Thyroid gland (tissue), 4 donors: ENCODE data around the gene SYTL3. TPM values are rescaled to one million over a fixed set of nuclear protein-coding genes. Genes with fewer than 3 reads are reported as not detected.
A peak's percentile ranks its signal among the peaks of the same experiment; 100 is the strongest.

Source experiments
- DNase-seq, 2 donors: peaks; one replicate each; pipeline ENCODE4 v3.0.0-alpha.2; 2019
- H3K27ac ChIP-seq, 3 donors: fragments of 200-600 bp; sonication (generic); 1 replicate in 2 of 3; 2 replicates in 1 of 3; pipeline ENCODE4 v1.5.1; 2016 to 2019; ENCODE audit warnings: mild to moderate bottlenecking in 1 of 3, moderate library complexity in 1 of 3
- H3K27me3 ChIP-seq: fragments of 200-600 bp; sonication (generic); one replicate; pipeline ENCODE4 v1.5.1; 2019
- H3K36me3 ChIP-seq, 2 donors: fragments of 200-600 bp; sonication (generic); one replicate each; pipeline ENCODE4 v1.5.1; 2016 to 2019
- H3K4me1 ChIP-seq, 2 donors: fragments of 200-600 bp; sonication (generic); one replicate each; pipeline ENCODE4 v1.5.1; 2017 to 2019
- H3K4me3 ChIP-seq, 3 donors: fragments of 200-600 bp; sonication (generic); replicated peaks in 1 of 3; 1 replicate in 2 of 3; 2 replicates in 1 of 3; pipeline ENCODE4 v1.5.1; 2016; ENCODE audit warnings: mild to moderate bottlenecking in 1 of 3
- H3K9me3 ChIP-seq: fragments of 200-600 bp; sonication (generic); one replicate; pipeline ENCODE4 v1.5.1; 2017
- POLR2A ChIP-seq, 2 donors: fragments of 450-650 bp; IDR thresholded peaks; one replicate each; pipeline ENCODE4 v1.6.1; 2017; ENCODE audit warnings: antibody characterized with exemption in 2 of 2, mild to moderate bottlenecking in 2 of 2, moderate library complexity in 1 of 2
- WGBS, 2 donors: methylation state at CpG; one replicate each; pipeline ENCODE4 v1.1.5; 2017; 5-methylcytosine and 5-hydroxymethylcytosine counted together
- intact Hi-C: fragments of 100-400 bp; cut with DNase I; formaldehyde crosslinking; loops from one replicate; pipeline ENCODE4 v1.15.1; 2023
- total RNA-seq, 4 donors: library from RNA; depleted of rRNA; stranded (reverse); fragments of >200 nt; gene quantifications; one replicate each; pipeline ENCODE4 v1.2.3, GENCODE V29; 2016
- TF ChIP-seq, protein P1 (sequence below), 6 experiments: fragments of 200-600 bp in 3 of 6; fragments of 450-650 bp in 3 of 6; sonication (generic) in 3 of 6; IDR thresholded peaks; one replicate each; pipeline ENCODE4 v1.5.1; 2016 to 2019; ENCODE audit warnings: antibody characterized with exemption in 6 of 6, mild to moderate bottlenecking in 2 of 6, inconsistent platforms in 1 of 6, moderate library complexity in 1 of 6

The SYTL3 gene
- total RNA-seq, 4 donors from 2014 or later, result 16.9 to 33.0 (median 24.4) TPM

- H3K4me3 ChIP-seq, result no peak overlapping the region
- TF ChIP-seq, protein P1, sequence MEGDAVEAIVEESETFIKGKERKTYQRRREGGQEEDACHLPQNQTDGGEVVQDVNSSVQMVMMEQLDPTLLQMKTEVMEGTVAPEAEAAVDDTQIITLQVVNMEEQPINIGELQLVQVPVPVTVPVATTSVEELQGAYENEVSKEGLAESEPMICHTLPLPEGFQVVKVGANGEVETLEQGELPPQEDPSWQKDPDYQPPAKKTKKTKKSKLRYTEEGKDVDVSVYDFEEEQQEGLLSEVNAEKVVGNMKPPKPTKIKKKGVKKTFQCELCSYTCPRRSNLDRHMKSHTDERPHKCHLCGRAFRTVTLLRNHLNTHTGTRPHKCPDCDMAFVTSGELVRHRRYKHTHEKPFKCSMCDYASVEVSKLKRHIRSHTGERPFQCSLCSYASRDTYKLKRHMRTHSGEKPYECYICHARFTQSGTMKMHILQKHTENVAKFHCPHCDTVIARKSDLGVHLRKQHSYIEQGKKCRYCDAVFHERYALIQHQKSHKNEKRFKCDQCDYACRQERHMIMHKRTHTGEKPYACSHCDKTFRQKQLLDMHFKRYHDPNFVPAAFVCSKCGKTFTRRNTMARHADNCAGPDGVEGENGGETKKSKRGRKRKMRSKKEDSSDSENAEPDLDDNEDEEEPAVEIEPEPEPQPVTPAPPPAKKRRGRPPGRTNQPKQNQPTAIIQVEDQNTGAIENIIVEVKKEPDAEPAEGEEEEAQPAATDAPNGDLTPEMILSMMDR (IDR thresholded peaks at IDR 0.05), result peak in 1 of 6 experiments; percentile 6
- no peak for TF ChIP-seq POLR2A (IDR thresholded peaks at IDR 0.05)
- H3K9me3 ChIP-seq, result no peaks in the 10 kb centered on the region
- peak; percentile 90 to 91 for DNase-seq
- WGBS, 2 donors, result 41 to 50% methylated on average over 11 of the region's 11 CpGs
- peak overlapping the region; percentile 93 to 97 (median 93) for H3K27ac ChIP-seq
- H3K27me3 ChIP-seq, result no peaks in the 10 kb centered on the region
- intact Hi-C loops, result no loop called here
- peaks cover 33 to 38% of the 10 kb centered on the region in 2 donors for H3K36me3 ChIP-seq
- peaks cover 47 to 54% of the 10 kb centered on the region in 2 donors for H3K4me1 ChIP-seq
Measured at GRCh38 chr6:158780988-158781691, 131.3 kb downstream of the SYTL3 start.

- H3K27ac ChIP-seq, result peak overlapping the region; percentile 93 to 97 (median 93)
- no peaks in the 10 kb centered on the region for H3K27me3 ChIP-seq
- H3K36me3 ChIP-seq, result peaks cover 31 to 36% of the 10 kb centered on the region in 2 donors
- DNase-seq, result no peak
- WGBS, 2 donors, result 81 to 85% methylated on average over 15 to 19 of the region's 19 CpGs
- peaks cover 47 to 58% of the 10 kb centered on the region in 2 donors for H3K4me1 ChIP-seq
- no peak overlapping the region for H3K4me3 ChIP-seq
- no peak for TF ChIP-seq POLR2A (IDR thresholded peaks at IDR 0.05)
- TF ChIP-seq, protein P1 (IDR thresholded peaks at IDR 0.05), result no peak
- intact Hi-C loops, result no loop called here
- no peaks in the 10 kb centered on the region for H3K9me3 ChIP-seq
Measured at GRCh38 chr6:158781692-158782373, 132.0 kb downstream of the SYTL3 start.

DNA sequence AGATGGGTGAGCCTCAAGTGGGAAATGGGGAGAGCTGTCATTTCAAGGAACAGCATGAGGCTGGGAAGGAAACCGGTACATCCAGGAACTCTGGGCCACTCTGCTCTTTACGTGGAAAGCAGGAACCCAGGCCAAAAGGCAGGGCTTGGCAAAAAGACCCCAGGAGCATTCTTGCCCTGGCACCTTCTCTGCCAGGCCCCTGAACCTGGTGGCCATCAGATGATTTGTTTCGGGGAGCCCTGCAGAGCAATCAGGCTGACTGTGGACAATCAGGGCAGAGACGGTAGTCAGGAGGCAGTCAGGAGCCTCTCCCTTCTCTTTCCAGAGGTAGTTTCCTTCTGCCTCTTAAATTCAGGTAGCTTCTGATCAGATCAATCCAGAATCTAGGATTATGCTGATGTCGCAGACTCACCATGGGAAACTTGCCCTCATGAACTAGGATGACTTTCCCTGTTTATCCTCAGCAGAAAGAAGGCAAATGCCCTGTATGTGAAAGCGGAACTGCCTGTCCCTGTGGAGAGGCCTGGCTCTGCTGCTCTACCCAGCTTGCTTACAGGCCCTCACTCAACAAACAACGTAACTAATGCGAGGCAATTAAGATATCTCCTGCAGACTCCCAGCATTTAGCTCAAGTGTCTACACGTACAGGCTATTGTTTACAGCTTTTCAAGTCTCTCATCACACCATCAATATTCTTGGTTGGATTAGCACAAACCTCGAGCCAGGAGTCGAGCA, 132.7 kb downstream of the SYTL3 start:
- no peak for TF ChIP-seq POLR2A (IDR thresholded peaks at IDR 0.05)
- TF ChIP-seq, protein P1 (IDR thresholded peaks at IDR 0.05), result no peak
- Histone ChIP-seq H3K27me3 (no peaks in the 10 kb centered on the region), H3K9me3 (no peaks in the 10 kb centered on the region), H3K4me3 (no peak overlapping the region), H3K36me3 (peaks cover 34 to 39% of the 10 kb centered on the region in 2 donors), H3K27ac (peak overlapping the region; percentile 93 to 97 (median 93)), H3K4me1 (peaks cover 47 to 66% of the 10 kb centered on the region in 2 donors)
- intact Hi-C loops, result no loop called here
- WGBS, 2 donors, result 91 to 95% methylated on average over 11 of the region's 11 CpGs
- no peak for DNase-seq

DNA sequence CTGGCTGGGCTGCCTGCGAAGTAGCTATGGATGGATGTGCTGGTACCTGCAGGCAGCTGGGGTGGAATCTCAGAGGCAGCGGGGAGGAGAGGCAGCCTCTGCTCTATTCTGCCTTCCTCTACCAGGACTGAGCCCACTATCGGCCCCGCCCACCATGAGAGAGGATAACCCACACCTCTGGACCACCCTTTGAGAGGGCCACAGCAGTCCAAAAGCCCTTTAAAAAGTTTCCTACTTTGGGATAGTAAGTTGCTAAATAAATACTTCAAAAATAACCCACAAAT, 133.3 kb downstream of the SYTL3 start:
- no peak for DNase-seq
- intact Hi-C loops, result no loop called here
- Histone ChIP-seq H3K4me3 (no peak overlapping the region), H3K9me3 (no peaks in the 10 kb centered on the region), H3K36me3 (peaks cover 40 to 41% of the 10 kb centered on the region in 2 donors), H3K27me3 (no peaks in the 10 kb centered on the region), H3K4me1 (peaks cover 47 to 63% of the 10 kb centered on the region in 2 donors), H3K27ac (peak overlapping the region; percentile 74 to 97 (median 93))
- WGBS, 2 donors, result 80 to 100% methylated on average over 1 to 2 of the region's 4 CpGs
- no peak for TF ChIP-seq POLR2A (IDR thresholded peaks at IDR 0.05)

- WGBS, 2 donors, result 97 to 98% methylated on average over 5 of the region's 5 CpGs
- DNase-seq, result no peak
- Histone ChIP-seq H3K27me3 (no peaks in the 10 kb centered on the region), H3K4me1 (peaks cover 42 to 63% of the 10 kb centered on the region in 2 donors), H3K27ac (peak overlapping the region; percentile 74 to 97 (median 93)), H3K4me3 (no peak overlapping the region), H3K36me3 (peaks cover 46 to 49% of the 10 kb centered on the region in 2 donors), H3K9me3 (no peaks in the 10 kb centered on the region)
- TF ChIP-seq, protein P1 (IDR thresholded peaks at IDR 0.05), result no peak
- TF ChIP-seq POLR2A (IDR thresholded peaks at IDR 0.05), result no peak
- intact Hi-C loops, result no loop called here
Measured at GRCh38 chr6:158783851-158784250, 134.0 kb downstream of the SYTL3 start.
